H9 (cell line): ENCODE measurements around the gene PROKR2. TPM values are rescaled to one million over a fixed set of nuclear protein-coding genes. Genes with fewer than 3 reads are reported as not detected.

ENCODE experiments used
- DNase-seq: peaks from one replicate; pipeline ENCODE4 v3.0.0-alpha.2; 2017
- H2AFZ ChIP-seq: one replicate; pipeline ENCODE4 v1.6.1; 2013; ENCODE audit warnings: mild to moderate bottlenecking, low read length, control low read depth, moderate library complexity
- H2AK5ac ChIP-seq: 2 replicates; pipeline ENCODE4 v1.6.1; 2013; ENCODE audit warnings: low read length, control low read depth, mixed read lengths; ENCODE audit not compliant: insufficient read length
- H2BK120ac ChIP-seq: one replicate; pipeline ENCODE4 v1.6.1; 2013; ENCODE audit warnings: low read depth, mild to moderate bottlenecking, low read length, control low read depth, inconsistent platforms; ENCODE audit not compliant: poor library complexity, severe bottlenecking
- H2BK12ac ChIP-seq: 2 replicates; pipeline ENCODE4 v1.6.1; 2013; ENCODE audit warnings: low read length, control low read depth, mixed read lengths, low read depth; ENCODE audit not compliant: insufficient read length
- H2BK15ac ChIP-seq: 2 replicates; pipeline ENCODE4 v1.6.1; 2013; ENCODE audit warnings: low read depth, low read length, control low read depth
- H2BK20ac ChIP-seq: one replicate; pipeline ENCODE4 v1.6.1; 2013; ENCODE audit warnings: low read depth, mild to moderate bottlenecking, low read length, control low read depth, inconsistent platforms; ENCODE audit not compliant: poor library complexity, severe bottlenecking
- H2BK5ac ChIP-seq: 2 replicates; pipeline ENCODE4 v1.6.1; 2013; ENCODE audit warnings: low read length, control low read depth, mixed read lengths; ENCODE audit not compliant: insufficient read length
- H3K14ac ChIP-seq: 2 replicates; pipeline ENCODE4 v1.6.1; 2013; ENCODE audit warnings: low read length, control low read depth; ENCODE audit not compliant: insufficient read depth
- H3K18ac ChIP-seq: 2 replicates; pipeline ENCODE4 v1.6.1; 2013; ENCODE audit warnings: low read depth, mild to moderate bottlenecking, mixed read lengths, low read length, control low read depth; ENCODE audit not compliant: insufficient read length
- H3K23ac ChIP-seq: 2 replicates; pipeline ENCODE4 v1.6.1; 2013; ENCODE audit warnings: low read length, control low read depth, mixed read lengths, low read depth; ENCODE audit not compliant: insufficient read length
- H3K23me2 ChIP-seq: 2 replicates; pipeline ENCODE4 v1.6.1; 2013; ENCODE audit warnings: low read depth, mild to moderate bottlenecking, mixed read lengths, low read length, control low read depth; ENCODE audit not compliant: insufficient read length, poor library complexity, severe bottlenecking
- H3K27ac ChIP-seq: 2 replicates; pipeline ENCODE4 v1.5.1; 2013; ENCODE audit warnings: low read length, control low read depth, mixed read lengths, low read depth; ENCODE audit not compliant: insufficient read length
- H3K27me3 ChIP-seq: 2 replicates; pipeline ENCODE4 v1.6.1; 2013; ENCODE audit warnings: low read length, control low read depth, inconsistent platforms; ENCODE audit not compliant: insufficient read depth
- H3K4ac ChIP-seq: 2 replicates; pipeline ENCODE4 v1.6.1; 2013; ENCODE audit warnings: low read depth, mild to moderate bottlenecking, control low read depth, inconsistent platforms, low read length, moderate library complexity
- H3K4me1 ChIP-seq: 2 replicates; pipeline ENCODE4 v1.6.1; 2013; ENCODE audit warnings: low read length, control low read depth, inconsistent platforms; ENCODE audit not compliant: insufficient read depth
- H3K4me2 ChIP-seq: 2 replicates; pipeline ENCODE4 v1.6.1; 2013; ENCODE audit warnings: low read length, control low read depth, mixed read lengths; ENCODE audit not compliant: insufficient read length, insufficient read depth
- H3K56ac ChIP-seq: 2 replicates; pipeline ENCODE4 v1.6.1; 2013; ENCODE audit warnings: low read depth, mild to moderate bottlenecking, mixed read lengths, low read length, control low read depth; ENCODE audit not compliant: insufficient read length
- H3K79me1 ChIP-seq: 2 replicates; pipeline ENCODE4 v1.6.1; 2013; ENCODE audit warnings: low read depth, mild to moderate bottlenecking, moderate library complexity, low read length, control low read depth, inconsistent platforms; ENCODE audit not compliant: insufficient read depth, poor library complexity, severe bottlenecking
- H3K79me2 ChIP-seq: 2 replicates; pipeline ENCODE4 v1.6.1; 2013; ENCODE audit warnings: low read length, control low read depth, inconsistent platforms; ENCODE audit not compliant: insufficient read depth
- H3K9ac ChIP-seq: 2 replicates; pipeline ENCODE4 v1.6.1; 2013; ENCODE audit warnings: low read length, control low read depth, mixed read lengths; ENCODE audit not compliant: insufficient read length; ENCODE audit errors: extremely low read depth
- H3K9me3 ChIP-seq: one replicate; pipeline ENCODE4 v1.6.1; 2013; ENCODE audit warnings: low read depth, low read length, inconsistent platforms; ENCODE audit not compliant: control insufficient read depth
- H3T11ph ChIP-seq: one replicate; pipeline ENCODE4 v1.6.1; 2013; ENCODE audit warnings: mild to moderate bottlenecking, low read length, control low read depth, inconsistent platforms
- H4K20me1 ChIP-seq: one replicate; pipeline ENCODE4 v1.6.1; 2013; ENCODE audit not compliant: control insufficient read depth, insufficient read length, insufficient read depth
- H4K5ac ChIP-seq: 2 replicates; pipeline ENCODE4 v1.6.1; 2013; ENCODE audit warnings: low read depth, mild to moderate bottlenecking, mixed read lengths, low read length, control low read depth; ENCODE audit not compliant: insufficient read length
- H4K8ac ChIP-seq: replicated peaks from 2 replicates; pipeline ENCODE4 v1.6.1; 2013; ENCODE audit warnings: low read length, control low read depth, mixed read lengths, low read depth; ENCODE audit not compliant: insufficient read length
- H4K91ac ChIP-seq: 2 replicates; pipeline ENCODE4 v1.6.1; 2013; ENCODE audit warnings: low read depth, mild to moderate bottlenecking, moderate library complexity, mixed read lengths, low read length, control low read depth; ENCODE audit not compliant: insufficient read length
- H3K27ac Mint-ChIP-seq, 3 experiments: 2 replicates in 2 of 3; 3 replicates in 1 of 3; pipeline ENCODE4 v1.8.0; 2020 to 2021; ENCODE audit warnings: mixed read lengths in 3 of 3, mild to moderate bottlenecking in 1 of 3, moderate library complexity in 1 of 3
- H3K27me3 Mint-ChIP-seq: 2 replicates; pipeline ENCODE4 v1.8.0; 2021; ENCODE audit warnings: low read depth, mild to moderate bottlenecking, moderate library complexity, mixed read lengths
- H3K36me3 Mint-ChIP-seq, 3 experiments: 2 replicates in 2 of 3; 3 replicates in 1 of 3; pipeline ENCODE4 v1.8.0; 2020 to 2021; ENCODE audit warnings: low read depth in 3 of 3, mixed read lengths in 3 of 3; ENCODE audit not compliant: insufficient read depth in 1 of 3
- H3K4me1 Mint-ChIP-seq, 2 experiments: 2 replicates each; pipeline ENCODE4 v1.8.0; 2020; ENCODE audit warnings: mixed read lengths in 2 of 2
- H3K4me3 Mint-ChIP-seq, 2 experiments: 2 replicates in 1 of 2; 3 replicates in 1 of 2; pipeline ENCODE4 v1.8.0; 2020 to 2021; ENCODE audit warnings: mild to moderate bottlenecking in 2 of 2, mixed read lengths in 2 of 2, moderate library complexity in 1 of 2
- H3K9me3 Mint-ChIP-seq, 2 experiments: 2 replicates in 1 of 2; 3 replicates in 1 of 2; pipeline ENCODE4 v1.8.0; 2020; ENCODE audit warnings: mild to moderate bottlenecking in 2 of 2, mixed read lengths in 2 of 2, moderate library complexity in 1 of 2
- WGBS: extraction: QIAGEN DNeasy Blood & Tissue Kit; methylation state at CpG from one replicate; pipeline ENCODE4 v1.1.7; 2013; ENCODE audit warnings: missing lambda C conversion rate, low lambda C conversion rate, mixed read lengths; ENCODE audit not compliant: insufficient read length; ENCODE audit errors: extremely low coverage; 5-methylcytosine and 5-hydroxymethylcytosine counted together
- total RNA-seq: library from RNA; stranded (reverse); gene quantifications from 2 replicates; pipeline ENCODE4 v1.2.1, GENCODE V29; 2021
- TF ChIP-seq, protein P1 (sequence below): fragments of 200-600 bp; sonication (generic); conservative IDR thresholded peaks from 3 replicates; pipeline ENCODE4 v1.8.0; 2021; ENCODE audit warnings: antibody characterized with exemption, mild to moderate bottlenecking

PROKR2 gene
- total RNA-seq, 1 experiment from 2014 or later: 0.46 TPM

DNA sequence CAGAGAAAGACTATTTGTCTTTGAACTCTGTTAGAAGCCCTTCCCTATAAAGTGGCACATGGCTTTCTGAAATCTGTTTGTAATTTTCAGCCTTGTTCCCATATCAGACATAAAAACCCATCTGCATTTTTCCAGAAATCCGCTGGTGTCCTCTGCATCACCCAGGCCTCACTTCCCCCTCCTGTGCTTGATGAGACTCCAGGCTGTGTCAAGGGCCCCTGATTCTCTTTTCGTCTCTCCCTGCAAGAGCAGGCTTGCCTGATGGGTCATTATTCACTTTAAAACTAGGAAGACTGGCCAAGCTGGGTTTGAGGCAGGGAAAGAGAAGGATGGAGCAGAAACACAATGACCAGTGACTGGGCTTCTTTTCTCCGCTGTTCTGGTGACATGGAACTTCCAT lies 10.6 kb upstream of the PROKR2 start:
- no peak overlapping the region for H4K5ac ChIP-seq
- no peak overlapping the region for H3K4me2 ChIP-seq
- H3K27me3 ChIP-seq: no peaks in the 10 kb centered on the region
- TF ChIP-seq, protein P1, sequence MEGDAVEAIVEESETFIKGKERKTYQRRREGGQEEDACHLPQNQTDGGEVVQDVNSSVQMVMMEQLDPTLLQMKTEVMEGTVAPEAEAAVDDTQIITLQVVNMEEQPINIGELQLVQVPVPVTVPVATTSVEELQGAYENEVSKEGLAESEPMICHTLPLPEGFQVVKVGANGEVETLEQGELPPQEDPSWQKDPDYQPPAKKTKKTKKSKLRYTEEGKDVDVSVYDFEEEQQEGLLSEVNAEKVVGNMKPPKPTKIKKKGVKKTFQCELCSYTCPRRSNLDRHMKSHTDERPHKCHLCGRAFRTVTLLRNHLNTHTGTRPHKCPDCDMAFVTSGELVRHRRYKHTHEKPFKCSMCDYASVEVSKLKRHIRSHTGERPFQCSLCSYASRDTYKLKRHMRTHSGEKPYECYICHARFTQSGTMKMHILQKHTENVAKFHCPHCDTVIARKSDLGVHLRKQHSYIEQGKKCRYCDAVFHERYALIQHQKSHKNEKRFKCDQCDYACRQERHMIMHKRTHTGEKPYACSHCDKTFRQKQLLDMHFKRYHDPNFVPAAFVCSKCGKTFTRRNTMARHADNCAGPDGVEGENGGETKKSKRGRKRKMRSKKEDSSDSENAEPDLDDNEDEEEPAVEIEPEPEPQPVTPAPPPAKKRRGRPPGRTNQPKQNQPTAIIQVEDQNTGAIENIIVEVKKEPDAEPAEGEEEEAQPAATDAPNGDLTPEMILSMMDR: no peak
- H3K9me3 Mint-ChIP-seq: no peaks in the 10 kb centered on the region; a peak in 1 of 5 replicates
- no peak overlapping the region for H3K9ac ChIP-seq
- no peaks in the 10 kb centered on the region for H3K79me2 ChIP-seq
- no peak overlapping the region for H2AFZ ChIP-seq
- no peak overlapping the region for H2BK15ac ChIP-seq
- no peak for DNase-seq
- no peak overlapping the region for H2BK20ac ChIP-seq
- no peaks in the 10 kb centered on the region for H3K4me1 Mint-ChIP-seq
- H3K56ac ChIP-seq: no peak overlapping the region
- H2BK120ac ChIP-seq: no peak overlapping the region
- H3K9me3 ChIP-seq: no peaks in the 10 kb centered on the region
- WGBS: no CpG with 5 or more reads among the region's 3 CpGs
- H3K79me1 ChIP-seq: no peaks in the 10 kb centered on the region
- no peak overlapping the region for H3K27ac ChIP-seq
- H3K23me2 ChIP-seq: no peaks in the 10 kb centered on the region
- no peak overlapping the region for H3K18ac ChIP-seq
- H4K8ac ChIP-seq: no peak overlapping the region
- H4K91ac ChIP-seq: no peak overlapping the region
- no peak overlapping the region for H2BK5ac ChIP-seq
- H3K27me3 Mint-ChIP-seq: peaks cover 11% of the 10 kb centered on the region
- no peaks in the 10 kb centered on the region for H4K20me1 ChIP-seq
- no peak overlapping the region for H3K23ac ChIP-seq
- H3K36me3 Mint-ChIP-seq: no peaks in the 10 kb centered on the region
- no peak overlapping the region for H2BK12ac ChIP-seq
- no peak overlapping the region for H3K14ac ChIP-seq
- no peak overlapping the region for H3K4ac ChIP-seq
- H3T11ph ChIP-seq: no peak overlapping the region
- no peak overlapping the region for H2AK5ac ChIP-seq
- H3K4me3 Mint-ChIP-seq: no peak overlapping the region
- no peak overlapping the region for H3K27ac Mint-ChIP-seq
- no peaks in the 10 kb centered on the region for H3K4me1 ChIP-seq
